CD4-positive, alpha-beta T cell treated with Interleukin-12 subunit alpha and Interleukin-12 subunit beta, for 1 hour (primary cell): ENCODE results near the gene RPP38.

ENCODE experiments used
- DNase-seq: peaks from one replicate; pipeline ENCODE4 v3.0.0-alpha.2; 2020

The RPP38 gene

DNA sequence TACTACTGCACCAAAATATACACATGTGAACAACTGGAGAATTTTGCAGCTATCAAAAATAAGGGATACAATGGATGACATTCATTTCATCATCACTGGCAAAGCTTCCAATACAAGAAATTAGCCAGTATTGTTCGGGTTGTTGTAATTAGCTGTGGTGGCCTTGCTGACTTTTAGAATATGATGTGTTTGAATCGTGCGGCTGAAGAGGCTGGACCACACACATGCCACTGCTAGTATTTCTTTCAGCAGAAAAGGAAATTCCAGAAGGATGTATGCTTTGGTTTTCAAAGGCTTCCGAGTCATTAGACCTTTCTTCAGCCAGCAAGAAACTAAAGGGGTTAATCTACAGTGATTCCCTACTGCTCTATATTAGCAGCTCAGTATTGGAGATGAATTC, 16.6 kb downstream of the RPP38 start:
- DNase-seq: no peak

DNA sequence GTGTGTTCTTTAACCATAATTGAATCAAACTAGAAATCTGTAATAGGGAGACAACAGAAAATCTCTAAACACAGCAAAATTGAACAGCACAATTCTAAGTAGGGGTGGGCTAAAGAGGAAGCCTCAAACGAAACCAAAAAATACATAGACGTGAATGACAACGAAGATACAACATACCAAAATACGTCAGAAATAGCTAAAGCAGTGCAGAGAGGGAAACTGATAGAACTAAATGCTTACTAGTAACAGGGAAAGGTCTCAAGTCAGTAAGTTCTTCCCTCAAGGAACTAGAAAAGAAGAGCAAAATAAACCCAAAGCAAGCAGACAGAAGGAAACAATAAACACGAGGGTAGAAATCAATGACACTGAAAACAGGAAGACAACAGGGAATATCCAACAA, 19.1 kb downstream of the RPP38 start:
- DNase-seq: no peak

DNA sequence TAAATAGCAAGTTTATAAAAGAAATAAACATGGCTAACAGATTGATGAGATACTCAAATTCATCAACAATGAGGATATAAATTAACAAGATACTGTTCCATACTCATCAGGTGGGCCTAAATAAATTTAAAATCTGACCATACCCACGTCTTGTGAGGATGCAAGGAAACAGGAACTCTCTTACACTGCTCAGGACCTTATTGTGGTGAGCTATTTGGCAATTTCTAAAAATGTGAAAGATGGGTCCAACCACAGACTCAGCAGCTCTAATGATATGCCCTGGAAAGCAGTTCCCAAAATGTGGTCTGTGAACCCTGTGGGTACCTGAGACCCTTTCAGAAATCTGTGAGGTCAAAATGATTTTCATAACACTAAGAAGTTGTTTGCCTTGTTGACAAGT, 21.5 kb downstream of the RPP38 start:
- DNase-seq: no peak

DNA sequence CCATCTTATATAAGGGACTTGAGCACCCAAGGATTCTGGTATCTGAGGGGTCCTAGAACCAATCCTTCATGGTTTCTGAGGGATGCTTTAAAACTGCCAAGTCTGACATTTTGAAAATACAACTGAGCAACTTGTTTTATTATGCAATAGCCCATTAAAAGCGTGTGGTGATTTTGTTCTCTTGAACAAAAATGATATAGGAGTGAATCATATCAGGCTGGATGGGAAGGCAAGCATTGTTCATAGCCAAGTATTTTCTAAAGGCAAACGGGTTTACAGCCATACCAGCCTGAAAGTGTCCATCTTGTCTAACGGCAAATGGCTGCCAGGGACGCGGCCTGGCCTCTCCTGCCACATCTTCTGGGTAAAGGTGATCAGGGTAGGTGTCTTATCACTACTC, 23.4 kb downstream of the RPP38 start:
- DNase-seq: no peak

DNA sequence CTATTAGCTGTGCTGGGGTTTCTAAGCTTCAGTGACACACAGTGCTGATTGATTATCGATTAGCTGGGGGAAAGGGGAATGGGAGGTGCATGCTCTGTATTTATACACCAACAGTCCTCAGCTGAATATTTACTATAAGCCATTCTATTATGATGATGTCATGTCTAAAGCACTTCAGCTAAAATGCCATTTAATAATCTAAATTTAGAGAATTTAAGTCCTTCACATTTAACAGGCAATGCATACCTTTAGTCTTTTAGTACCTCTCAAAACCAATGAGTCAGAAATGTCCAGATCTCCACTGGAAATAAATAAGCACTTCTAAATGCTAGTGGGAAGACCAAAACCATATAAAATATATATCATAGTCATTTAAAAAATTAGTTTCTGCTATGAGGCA, 24.6 kb downstream of the RPP38 start:
- DNase-seq: no peak

DNA sequence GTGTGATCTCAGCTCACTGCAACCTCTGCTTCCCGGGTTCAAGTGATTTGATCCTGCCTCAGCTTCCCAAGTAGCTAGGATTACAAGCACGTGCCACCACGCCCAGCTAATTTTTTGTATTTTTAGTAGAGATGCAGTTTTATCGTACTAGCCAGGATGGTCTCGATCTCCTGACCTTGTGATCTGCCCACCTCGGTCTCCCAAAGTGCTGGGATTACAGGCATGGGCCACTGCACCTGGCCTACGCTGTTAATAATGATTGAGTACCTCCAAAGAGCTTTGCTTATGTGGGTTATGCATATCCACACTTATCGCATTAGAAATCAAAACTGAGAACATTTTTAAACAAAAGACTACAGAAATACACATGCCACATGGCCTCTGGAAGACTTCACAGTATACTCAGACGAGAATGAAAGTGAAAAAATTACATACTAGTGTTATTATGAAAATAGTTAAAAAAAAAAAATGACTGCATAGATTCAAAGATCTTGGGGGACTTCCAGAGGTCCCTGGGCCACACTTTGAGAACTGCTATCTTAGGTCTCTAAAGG, 25.4 kb downstream of the RPP38 start:
- no peak for DNase-seq

DNA sequence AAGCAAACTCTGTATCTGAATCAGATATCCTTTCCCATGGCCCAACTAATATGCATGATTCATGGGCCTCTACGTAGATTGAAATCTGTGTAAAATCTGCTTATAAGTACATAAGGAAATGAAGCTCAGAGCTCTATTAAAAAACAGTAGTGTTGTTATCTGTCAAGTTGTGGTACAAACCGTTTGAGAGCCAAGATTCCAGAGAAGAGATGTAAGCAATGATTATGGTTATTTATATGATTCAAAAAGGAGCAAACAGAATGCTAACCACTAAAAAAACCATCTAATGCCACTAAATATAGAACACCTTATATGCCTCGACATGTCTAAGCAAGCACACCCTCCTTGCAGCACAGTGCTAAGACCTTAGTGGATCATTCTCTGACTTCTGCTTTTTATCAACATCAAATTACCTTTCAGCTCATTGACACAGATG, 26.6 kb downstream of the RPP38 start:
- no peak for DNase-seq

DNA sequence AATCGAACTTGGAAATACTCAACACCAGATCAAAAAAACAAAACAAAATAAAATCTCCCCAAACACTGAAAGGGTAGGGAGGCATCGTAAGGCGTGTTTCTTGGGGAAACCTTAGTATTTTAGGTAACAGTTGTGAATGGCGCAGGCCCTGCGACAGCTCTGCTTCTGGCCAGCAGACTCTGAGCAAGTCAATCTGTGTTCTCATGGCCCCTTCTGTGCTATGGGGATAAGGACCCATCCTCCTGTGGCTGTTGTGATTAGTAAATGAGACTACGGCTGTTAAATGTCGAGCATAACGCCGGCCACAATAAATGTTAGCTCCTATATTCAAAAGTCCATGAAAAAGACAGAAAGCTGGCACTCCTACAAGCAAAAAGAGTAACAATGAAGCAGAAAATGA, 27.0 kb downstream of the RPP38 start:
- DNase-seq: no peak

DNA sequence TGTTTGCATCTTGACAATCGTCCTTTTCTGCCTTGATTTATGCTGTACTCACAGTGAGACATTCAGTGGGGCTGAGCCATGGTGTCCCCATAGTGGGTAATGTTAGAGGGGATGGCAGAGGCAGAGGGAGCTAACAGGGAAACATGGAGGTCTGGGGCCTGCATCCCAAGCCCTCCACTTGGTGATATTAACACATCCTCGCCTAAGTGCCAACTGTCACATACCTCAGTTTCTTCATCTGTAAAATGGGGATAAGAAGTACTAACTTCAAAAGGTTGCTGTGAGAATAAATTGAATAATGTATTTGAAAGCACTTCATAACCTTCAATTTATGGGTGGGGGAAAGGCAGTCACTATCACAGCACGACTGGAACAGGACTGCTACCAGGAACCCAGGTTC, 27.8 kb downstream of the RPP38 start:
- DNase-seq: no peak

DNA sequence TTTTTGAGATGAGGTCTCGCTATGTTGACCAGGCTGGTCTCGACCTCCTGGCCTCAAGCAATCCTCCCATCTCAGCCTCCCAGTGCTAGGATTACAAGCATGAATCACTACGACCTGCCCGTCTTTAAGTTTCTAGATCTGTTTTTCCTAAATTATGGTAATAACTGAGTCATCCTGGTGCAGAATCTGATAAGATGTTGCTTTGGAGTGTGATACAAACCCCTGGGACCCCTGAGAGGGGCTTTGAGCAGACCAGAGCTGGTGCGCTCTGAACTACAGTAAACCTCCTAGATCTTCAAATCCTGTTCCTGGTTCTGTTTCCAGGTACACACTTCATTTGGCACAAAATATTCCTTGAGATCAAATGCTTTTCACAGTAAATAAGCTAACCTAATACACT, 34.2 kb downstream of the RPP38 start:
- no peak for DNase-seq

DNA sequence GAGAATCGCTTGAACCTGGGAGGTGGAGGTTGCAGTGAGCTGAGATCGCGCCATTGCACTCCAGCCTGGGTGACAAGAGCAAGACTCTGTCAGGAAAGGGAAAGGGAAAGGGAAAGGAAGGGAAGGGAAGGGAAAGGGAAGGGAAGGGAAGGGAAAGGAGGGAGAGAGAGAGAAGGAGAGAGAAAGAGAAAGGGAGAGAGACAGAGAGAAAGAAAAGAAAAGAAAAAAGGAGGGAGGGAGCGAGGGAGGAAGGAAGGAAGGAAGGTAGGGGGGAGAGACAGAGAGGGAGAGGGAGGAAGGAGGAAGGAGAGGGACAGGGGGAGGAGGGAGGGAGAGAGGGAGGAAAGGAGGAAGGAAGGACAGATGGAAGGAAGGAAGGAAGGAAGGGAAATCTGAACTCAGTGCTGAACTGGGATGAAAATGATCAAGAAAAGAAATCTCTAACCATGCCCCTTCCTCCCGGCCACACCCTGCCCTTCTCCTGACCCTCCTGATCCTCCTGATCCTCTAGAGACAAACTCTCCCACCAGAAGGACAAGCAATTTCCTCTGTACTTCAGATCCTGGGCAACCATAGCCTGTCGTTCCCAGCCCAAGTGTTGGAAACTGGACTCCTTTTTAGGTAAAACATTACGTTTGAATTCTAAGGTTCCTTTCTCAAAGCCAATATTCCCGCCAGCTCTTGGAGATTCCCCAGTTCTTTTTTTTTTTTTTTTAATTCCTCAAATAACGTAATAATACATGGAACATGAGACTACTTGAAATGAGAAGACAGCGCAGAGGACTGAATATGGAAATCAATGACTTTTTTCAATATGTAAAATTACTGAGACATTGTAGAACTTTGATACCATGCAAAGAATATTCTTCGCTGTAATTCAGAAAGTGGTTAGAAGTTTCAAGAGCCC, 39.2 kb downstream of the RPP38 start:
- no peak for DNase-seq

DNA sequence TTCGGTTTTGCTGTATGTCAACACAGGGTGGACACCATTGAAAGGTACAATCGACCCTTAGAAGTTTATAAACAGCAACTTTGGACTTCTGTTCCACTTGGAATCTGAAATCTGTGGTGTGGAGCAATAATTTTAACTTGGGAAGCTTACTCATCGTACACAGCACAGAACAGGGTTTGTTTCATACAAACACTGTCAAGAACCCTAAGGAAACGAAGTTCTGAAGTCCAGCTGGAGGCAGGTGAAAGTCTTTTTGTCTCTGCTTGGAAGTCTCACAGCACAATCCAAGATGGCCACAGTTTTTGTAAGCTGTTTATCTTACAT, 39.8 kb downstream of the RPP38 start:
- DNase-seq: no peak

DNA sequence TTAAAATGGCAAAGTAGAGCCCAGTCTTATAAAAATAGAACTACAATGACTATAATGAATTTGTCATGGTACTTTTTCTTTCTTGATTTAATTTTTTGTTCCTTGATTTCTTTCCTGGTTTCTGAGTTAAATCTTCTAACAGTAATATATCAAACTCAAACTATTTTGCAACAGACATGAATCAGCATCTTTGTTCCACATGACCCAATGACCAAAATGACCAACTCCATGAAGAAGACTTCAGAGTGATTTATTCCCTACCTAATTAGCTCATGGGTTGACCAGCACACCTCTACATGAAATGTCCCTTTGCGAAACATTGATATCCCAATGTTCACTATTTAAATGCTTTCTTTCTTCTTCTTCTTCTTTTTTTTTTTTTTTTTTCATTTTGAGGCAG, 40.5 kb downstream of the RPP38 start:
- DNase-seq: no peak

DNA sequence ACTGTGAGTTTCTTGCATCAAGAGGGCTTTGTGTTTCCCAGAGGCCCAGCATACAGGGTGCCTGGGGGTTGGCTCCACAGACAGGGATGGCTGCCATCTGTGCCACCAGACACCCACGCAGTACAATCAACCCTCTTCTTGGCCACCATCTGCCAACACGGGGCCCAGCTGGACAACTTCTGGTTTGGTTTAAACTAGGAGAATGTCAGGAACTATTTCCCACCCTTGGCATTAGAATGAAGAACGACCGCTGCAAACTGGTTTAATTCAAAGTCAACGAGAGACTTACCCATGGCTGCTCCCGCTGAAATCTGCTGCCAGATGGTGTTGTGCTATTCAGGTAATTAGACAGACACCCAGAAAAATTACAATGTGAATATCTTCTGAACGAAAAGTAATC, 43.5 kb downstream of the RPP38 start:
- no peak for DNase-seq

DNA sequence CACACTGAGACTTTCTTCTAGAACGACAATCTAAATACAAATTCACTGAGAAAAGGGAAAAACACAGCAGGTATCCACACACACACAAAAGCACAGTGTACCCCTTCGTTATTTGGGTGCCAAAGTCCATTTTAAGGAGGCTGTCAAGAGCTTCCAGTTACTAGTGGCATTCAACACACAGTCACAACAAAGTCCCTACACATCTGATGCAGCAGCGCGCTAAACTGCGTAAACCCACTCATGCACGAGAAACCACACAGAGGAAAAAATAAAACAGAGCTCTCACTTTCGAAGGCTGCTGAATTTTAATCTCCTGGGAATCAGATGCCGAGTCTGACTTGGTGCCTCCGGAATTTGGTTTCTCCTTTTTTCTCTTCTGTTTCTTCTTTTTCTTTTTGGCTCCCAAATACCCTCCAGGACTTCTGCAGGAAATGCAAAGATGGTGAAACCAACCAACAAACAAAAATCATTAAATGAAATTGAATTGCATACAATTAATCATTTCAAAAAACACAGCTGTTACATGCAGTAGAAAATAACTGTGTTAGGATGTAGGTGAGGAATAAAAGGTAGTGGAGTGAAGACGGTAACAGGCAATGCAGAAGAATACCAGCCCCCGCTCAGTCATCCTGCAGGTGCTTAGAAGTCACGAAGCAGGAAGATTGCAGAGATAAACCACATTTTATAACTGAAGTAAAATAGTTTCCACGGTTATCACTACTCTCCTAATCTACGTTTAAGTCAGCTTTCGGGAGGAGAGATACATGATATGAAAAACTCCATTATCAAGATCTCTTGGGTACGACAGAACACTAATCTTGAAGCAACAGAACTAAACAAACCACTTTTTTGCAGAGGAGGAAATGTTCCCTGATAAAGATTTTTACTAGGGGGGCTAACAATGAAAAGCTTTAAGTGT, 44.2 kb downstream of the RPP38 start:
- no peak for DNase-seq

DNA sequence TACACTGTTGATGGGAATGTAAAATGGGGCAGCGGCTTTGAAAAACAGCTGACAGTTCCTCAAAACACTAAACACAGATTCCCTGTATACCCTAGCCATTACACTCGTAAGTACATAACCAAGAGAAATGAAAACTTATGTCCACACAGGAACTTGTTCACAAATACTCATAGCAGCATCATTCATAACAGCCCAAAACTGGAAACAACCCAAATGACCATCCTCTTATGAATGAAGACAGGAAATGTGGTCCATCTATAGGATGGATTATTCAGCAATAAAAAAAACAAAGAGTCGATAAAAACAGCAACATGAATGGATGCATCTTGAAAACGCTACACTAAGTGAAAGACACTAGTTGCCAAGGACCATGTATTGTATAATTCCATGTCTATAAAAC, 47.6 kb downstream of the RPP38 start:
- DNase-seq: no peak

DNA sequence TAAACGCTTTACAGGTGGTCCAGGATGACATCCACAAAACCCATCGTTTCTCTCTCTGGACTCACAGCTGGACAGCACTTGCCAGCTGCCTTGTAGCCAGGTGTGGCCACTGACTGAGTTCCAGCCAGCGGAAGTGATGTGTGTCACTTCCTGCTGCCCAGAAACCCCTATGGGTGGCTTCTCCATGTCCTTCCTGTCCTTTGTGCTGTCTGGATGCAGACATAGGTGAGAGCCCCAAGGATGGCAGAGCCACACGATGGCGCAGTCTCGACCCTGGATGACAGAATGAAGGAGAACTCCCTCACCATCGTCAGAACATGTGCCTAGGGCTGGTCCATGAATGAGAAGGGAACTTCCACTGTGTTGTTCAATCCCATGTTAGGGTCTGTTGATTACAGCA, 49.2 kb downstream of the RPP38 start:
- DNase-seq: no peak

DNA sequence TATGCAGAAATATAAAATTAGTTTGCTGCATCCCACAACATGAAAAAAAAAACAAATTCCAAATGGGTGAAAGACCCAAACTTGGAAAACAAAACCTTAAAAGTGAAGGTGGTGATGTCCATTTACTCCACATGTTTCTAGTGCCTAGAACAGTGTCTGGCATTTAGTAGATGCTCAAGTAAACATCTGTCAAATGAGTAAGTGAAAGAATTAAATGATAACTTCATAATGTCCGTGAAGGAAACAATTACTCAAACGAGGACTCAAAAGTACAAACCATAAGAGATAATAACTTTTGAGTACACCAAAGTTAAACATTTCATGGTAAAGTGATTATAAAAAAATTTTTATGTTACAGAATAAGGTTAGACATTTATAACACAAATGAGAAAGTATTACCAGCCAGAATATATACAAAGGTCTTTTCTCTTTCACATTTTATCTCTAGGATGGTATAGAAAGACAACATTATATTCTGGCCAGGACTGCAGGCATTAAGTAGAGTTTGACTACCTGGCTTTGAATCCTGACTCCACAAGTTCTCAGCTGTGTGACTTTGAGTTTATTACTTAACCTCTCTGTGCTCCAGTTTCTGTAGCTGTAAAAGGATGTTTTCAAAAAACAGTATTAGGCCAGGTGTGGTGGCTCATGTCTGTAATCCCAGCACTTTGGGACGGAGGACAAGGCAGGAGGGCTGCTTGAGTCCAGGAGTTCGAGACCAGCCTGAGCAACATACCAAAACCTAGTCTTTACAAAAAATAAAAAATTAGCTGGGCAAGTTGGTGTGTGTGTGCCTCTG, 50.6 kb downstream of the RPP38 start:
- no peak for DNase-seq

DNA sequence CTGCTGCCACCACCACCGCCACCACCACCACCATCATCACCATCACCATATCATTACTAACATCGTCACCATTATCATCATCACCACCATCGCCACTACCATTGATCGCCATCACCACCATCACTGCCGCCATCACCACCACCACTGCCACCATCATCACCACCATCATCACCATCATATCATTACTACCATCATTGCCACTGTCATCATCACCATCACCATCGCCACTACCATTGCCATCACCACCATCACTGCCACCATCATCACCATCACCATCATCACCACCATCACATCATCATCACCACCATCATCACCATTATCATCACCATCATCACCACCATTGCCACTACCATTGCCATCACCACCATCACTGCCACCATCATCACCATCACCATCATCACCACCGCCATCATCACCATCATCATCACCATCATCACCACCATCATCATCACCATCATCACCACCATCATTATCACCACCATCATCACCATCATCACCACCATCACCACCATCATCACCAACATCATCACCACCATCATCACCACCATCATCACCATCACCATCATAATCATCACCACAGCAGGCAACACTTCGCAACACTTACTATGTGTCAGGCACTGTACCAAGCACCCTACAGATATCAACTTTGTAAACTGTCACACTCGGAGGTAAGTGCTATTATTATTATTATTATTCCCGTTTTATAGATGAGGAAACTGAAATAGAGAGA, 52.1 kb downstream of the RPP38 start:
- DNase-seq: no peak

DNA sequence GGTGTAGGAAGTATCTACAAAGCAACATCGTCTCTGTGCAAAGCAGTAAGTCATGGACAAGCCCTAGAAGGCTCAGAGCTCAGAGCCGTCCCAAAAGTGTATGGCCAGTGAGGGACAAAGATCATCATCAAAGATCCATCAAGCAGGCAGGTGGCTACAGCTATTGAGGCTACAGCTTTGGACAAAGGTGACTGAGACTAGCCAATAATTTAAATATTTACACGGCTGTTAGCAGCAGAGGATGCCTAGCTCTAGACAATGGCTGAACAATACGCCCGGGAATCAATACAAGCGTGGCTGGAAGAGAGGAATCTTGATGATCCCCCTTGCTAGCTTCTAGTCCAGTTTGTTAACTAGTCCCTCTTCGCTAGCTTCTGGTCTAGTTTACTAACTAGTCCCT, 53.4 kb downstream of the RPP38 start:
- no peak for DNase-seq

DNA sequence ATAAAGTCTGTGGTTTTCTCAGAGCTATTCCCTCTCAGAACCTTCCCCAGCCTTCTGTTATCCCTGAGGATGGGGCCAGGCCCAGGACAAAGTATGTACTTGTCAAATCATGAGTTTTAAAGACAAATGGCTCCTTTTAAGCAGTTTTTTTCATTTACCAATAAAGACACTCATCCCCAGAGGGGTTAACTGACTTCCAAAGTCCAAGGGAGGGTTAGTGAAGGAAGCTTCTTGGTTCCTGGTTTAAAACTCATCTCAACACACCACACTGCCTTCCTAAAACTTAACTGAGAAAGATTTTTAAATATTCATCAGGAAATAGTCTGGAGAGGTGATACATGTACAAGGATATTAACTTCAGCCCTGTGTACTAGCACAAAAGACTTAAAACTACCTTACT, 55.4 kb downstream of the RPP38 start:
- no peak for DNase-seq
